Ovary (tissue), 9 donors: ENCODE measurements around the gene ALPK3. TPM values are rescaled to one million over a fixed set of nuclear protein-coding genes. Genes with fewer than 3 reads are reported as not detected.
"Not testable (repeated sequence)": the region's sequence is repeated elsewhere in the genome, so short reads cannot be mapped to it uniquely, and the experiment has no call there.

ENCODE experiments used
- DNase-seq, 5 donors: peaks; one replicate each; pipeline ENCODE4 v3.0.0-alpha.2; 2019 to 2020
- H3K27ac ChIP-seq, 2 donors: fragments of 200-600 bp; one replicate each; pipeline versions ENCODE4 v1.5.1 to v1.8.0; 2019 to 2022
- H3K27me3 ChIP-seq: fragments of 200-600 bp; one replicate; pipeline ENCODE4 v1.8.0; 2022
- H3K36me3 ChIP-seq: fragments of 200-600 bp; sonication (generic); one replicate; pipeline ENCODE4 v1.5.1; 2019
- H3K4me1 ChIP-seq: one replicate; pipeline ENCODE4 v1.8.1; 2013; ENCODE audit warnings: mild to moderate bottlenecking, moderate library complexity; ENCODE audit not compliant: insufficient read depth
- H3K4me3 ChIP-seq: fragments of 200-600 bp; sonication (generic); one replicate; pipeline ENCODE4 v1.5.1; 2017
- H3K9me3 ChIP-seq, 2 donors: fragments of 200-600 bp in 1 of 2; sonication (generic) in 1 of 2; one replicate each; pipeline versions ENCODE4 v1.5.1 to v1.8.1; 2013 to 2019; ENCODE audit warnings: mild to moderate bottlenecking in 1 of 2, moderate library complexity in 1 of 2
- EP300 ChIP-seq: sonication (generic); formaldehyde crosslinking; IDR thresholded peaks from one replicate; pipeline ENCODE4 v1.6.1; 2017; ENCODE audit warnings: antibody characterized with exemption
- POLR2A ChIP-seq: fragments of 450-650 bp; IDR thresholded peaks from one replicate; pipeline ENCODE4 v1.6.1; 2017; ENCODE audit warnings: antibody characterized with exemption, mild to moderate bottlenecking, moderate library complexity
- WGBS, 3 donors: extraction: QIAGEN DNeasy Blood & Tissue Kit in 1 of 3; methylation state at CpG; one replicate each; pipeline versions ENCODE4 v1.1.5 to v1.1.7; 2013 to 2017; 5-methylcytosine and 5-hydroxymethylcytosine counted together
- intact Hi-C, 4 donors: fragments of 100-400 bp; cut with DNase I; formaldehyde crosslinking; loops; one replicate each; pipeline versions ENCODE4 v1.11.0 to v1.15.1; 2022 to 2023
- polyA plus RNA-seq, 2 donors: library from polyadenylated mRNA; stranded (reverse); fragments of 200-250 nt in 1 of 2; fragments of 350-450 nt in 1 of 2; fragmentation: Illumina TruSeq in 1 of 2; extraction: RNeasy Lipid Tissue Mini Kit (QIAGEN cat#74804) in 1 of 2; gene quantifications; one replicate each; pipeline ENCODE4 v1.2.3, GENCODE V29; 2013 to 2014
- total RNA-seq, 7 donors: library from RNA; depleted of rRNA in 2 of 7; stranded (reverse); fragments of >200 nt in 2 of 7; fragmentation: NEBNext Ultra II Directional in 3 of 7; extraction: Animal tissue kit (Norgen Biotek cat#: 25700) in 3 of 7; gene quantifications; one replicate each; pipeline versions ENCODE4 v1.1.0 to v1.2.4, GENCODE V29; 2016 to 2023
- TF ChIP-seq, protein P1 (sequence below), 3 donors: fragments of 450-650 bp in 2 of 3; fragments of 200-600 bp in 1 of 3; IDR thresholded peaks; one replicate each; pipeline versions ENCODE4 v1.5.1 to v1.8.0; 2016 to 2022; ENCODE audit warnings: antibody characterized with exemption in 3 of 3, mild to moderate bottlenecking in 1 of 3
- donor health status: DM: no; HTN: no; CAD: no; lungs with moderate emphysema.
- donor health status: DM: no; HTN: no; CAD: no.
- donor health status: Bipolar disorder and iron deficiency.
- donor health status: DM: yes; HTN: yes; CAD: no.
- donor health status: DM: no; HTN: no; CAD: no.
- donor health status: DM: yes; HTN: yes; CAD: no.

The ALPK3 gene
- total and polyA plus RNA-seq, 9 donors, result 0.48 to 2.8 (median 1.0) TPM

DNA sequence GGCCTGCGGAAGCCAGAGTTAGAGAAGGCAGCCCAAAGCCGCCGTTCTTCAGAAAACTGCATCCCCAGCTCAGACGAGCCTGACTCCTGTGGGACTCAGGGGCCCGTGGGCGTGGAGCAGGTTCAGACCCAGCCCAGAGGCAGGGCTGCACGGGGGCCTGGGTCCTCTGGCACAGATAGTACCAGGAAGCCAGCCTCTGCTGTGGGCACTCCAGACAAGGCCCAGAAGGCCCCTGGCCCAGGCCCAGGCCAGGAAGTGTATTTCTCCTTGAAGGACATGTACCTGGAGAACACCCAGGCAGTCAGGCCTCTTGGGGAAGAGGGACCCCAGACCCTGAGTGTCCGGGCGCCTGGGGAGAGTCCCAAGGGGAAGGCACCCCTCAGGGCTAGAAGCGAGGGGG, 23.1 kb downstream of the ALPK3 start:
- intact Hi-C loops, result no loop called here
- DNase-seq, result peak in 1 of 5 donors; percentile 15
- H3K4me3 ChIP-seq, result no peak overlapping the region
- H3K27me3 ChIP-seq, result no peaks in the 10 kb centered on the region
- H3K9me3 ChIP-seq, result no peaks in the 10 kb centered on the region
- 85 to 91% (median 89%) methylated on average over 10 of the region's 10 CpGs for WGBS, 3 donors
- H3K36me3 ChIP-seq, result no peaks in the 10 kb centered on the region
- H3K27ac ChIP-seq, result no peak overlapping the region
- peaks cover 3% of the 10 kb centered on the region for H3K4me1 ChIP-seq
- TF ChIP-seq, protein P1, sequence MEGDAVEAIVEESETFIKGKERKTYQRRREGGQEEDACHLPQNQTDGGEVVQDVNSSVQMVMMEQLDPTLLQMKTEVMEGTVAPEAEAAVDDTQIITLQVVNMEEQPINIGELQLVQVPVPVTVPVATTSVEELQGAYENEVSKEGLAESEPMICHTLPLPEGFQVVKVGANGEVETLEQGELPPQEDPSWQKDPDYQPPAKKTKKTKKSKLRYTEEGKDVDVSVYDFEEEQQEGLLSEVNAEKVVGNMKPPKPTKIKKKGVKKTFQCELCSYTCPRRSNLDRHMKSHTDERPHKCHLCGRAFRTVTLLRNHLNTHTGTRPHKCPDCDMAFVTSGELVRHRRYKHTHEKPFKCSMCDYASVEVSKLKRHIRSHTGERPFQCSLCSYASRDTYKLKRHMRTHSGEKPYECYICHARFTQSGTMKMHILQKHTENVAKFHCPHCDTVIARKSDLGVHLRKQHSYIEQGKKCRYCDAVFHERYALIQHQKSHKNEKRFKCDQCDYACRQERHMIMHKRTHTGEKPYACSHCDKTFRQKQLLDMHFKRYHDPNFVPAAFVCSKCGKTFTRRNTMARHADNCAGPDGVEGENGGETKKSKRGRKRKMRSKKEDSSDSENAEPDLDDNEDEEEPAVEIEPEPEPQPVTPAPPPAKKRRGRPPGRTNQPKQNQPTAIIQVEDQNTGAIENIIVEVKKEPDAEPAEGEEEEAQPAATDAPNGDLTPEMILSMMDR (IDR thresholded peaks at IDR 0.05), result no peak
- TF ChIP-seq POLR2A (no peak), EP300 (no peak)

DNA sequence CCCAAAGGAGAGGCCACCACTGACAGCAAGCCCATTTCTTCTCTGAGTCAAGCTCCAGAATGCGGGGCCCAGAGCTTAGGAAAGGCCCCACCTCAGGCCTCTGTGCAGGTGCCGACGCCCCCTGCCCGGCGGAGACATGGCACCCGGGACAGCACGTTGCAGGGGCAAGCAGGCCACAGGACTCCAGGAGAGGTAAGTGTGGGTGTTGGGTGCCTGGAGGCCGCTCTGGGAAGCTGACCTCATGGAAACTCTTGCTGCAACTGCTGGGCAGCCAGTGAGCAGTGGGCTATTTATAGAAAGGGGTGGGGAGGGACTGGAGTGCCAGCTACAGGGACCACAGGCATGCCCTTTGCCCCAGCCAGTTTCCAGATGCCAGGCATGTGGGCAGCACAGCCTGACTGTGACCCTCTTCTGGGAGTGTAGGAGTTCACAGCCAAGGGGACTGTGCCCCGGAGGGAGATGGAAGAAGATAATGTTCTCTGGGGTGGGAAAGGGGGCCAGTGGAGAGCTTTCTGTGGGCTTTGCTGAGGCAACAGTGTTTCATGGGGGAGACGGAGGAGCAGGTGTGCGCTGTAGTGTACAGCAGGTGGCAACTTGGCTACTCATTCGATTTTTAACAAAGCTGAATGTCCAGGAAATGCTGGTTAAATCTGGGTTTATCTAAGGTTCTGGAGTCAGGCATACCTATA, 23.7 kb downstream of the ALPK3 start:
- Histone ChIP-seq H3K27me3 (no peaks in the 10 kb centered on the region), H3K36me3 (no peaks in the 10 kb centered on the region), H3K27ac (no peak overlapping the region), H3K9me3 (no peaks in the 10 kb centered on the region), H3K4me1 (peaks cover 3% of the 10 kb centered on the region), H3K4me3 (no peak overlapping the region)
- 84 to 87% (median 84%) methylated on average over 12 of the region's 12 CpGs for WGBS, 3 donors
- peak in 2 of 5 donors; percentile 20 to 38 for DNase-seq
- intact Hi-C loops, result no loop called here
- TF ChIP-seq, protein P1 (IDR thresholded peaks at IDR 0.05), result no peak
- TF ChIP-seq POLR2A (no peak), EP300 (peak; percentile 39)

DNA sequence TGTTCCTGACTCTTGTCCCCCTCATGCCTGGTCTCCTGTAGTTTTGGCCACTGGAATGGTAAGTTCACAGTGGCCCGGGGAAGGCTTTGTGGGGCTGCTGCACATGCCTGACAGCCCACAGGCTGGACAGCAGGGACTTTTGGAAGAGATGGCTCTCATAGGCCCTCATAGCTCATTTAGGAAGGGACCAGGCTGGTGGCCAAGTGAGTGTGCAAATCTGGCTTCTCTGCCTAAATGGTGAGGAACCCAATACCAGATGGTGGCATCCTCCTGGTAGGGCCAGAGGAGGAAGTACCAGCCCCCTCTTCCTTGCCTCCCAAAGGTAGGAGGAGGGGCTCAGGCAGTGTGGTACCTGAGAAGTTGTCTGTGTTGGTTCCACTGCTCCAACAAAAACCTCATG, 25.6 kb downstream of the ALPK3 start:
- H3K27me3 ChIP-seq, result no peaks in the 10 kb centered on the region
- no peaks in the 10 kb centered on the region for H3K36me3 ChIP-seq
- peaks cover 3% of the 10 kb centered on the region for H3K4me1 ChIP-seq
- no peak overlapping the region for H3K4me3 ChIP-seq
- no peaks in the 10 kb centered on the region for H3K9me3 ChIP-seq
- 82 to 93% (median 90%) methylated on average over 1 of the region's 1 CpG for WGBS, 3 donors
- TF ChIP-seq POLR2A, result no peak
- no peak overlapping the region for H3K27ac ChIP-seq
- intact Hi-C loops, result no loop called here
- no peak for DNase-seq

DNA sequence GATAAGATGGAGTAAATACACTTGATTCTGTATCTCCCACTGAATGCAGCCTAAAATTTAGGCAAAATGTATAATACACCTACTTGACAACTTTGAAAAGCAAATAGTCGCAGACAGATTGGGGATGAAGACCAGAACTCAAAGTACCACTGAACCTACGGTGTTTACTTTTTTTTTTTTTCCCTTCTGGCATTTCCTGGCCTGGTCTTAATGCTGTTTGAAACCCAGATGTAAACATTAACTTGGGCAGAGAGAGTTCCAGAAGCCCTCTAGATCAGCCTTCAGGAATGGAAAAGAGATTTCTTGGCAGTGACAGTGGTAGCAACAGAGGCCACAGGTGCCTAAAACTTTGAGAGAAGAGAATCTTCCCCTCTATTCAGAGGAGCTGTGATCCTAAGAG, 27.8 kb downstream of the ALPK3 start:
- no peak for DNase-seq
- H3K27ac ChIP-seq, result no peak overlapping the region
- H3K4me3 ChIP-seq, result no peak overlapping the region
- no peak for TF ChIP-seq EP300
- TF ChIP-seq, protein P1 (IDR thresholded peaks at IDR 0.05), result no peak
- no peak for TF ChIP-seq POLR2A
- no peaks in the 10 kb centered on the region for H3K36me3 ChIP-seq
- 81 to 87% (median 86%) methylated on average over 2 of the region's 2 CpGs for whole genome bisulfite sequencing, 3 donors
- H3K27me3 ChIP-seq, result no peaks in the 10 kb centered on the region
- no peaks in the 10 kb centered on the region for H3K9me3 ChIP-seq
- intact Hi-C loops, result no loop called here
- no peaks in the 10 kb centered on the region for H3K4me1 ChIP-seq

DNA sequence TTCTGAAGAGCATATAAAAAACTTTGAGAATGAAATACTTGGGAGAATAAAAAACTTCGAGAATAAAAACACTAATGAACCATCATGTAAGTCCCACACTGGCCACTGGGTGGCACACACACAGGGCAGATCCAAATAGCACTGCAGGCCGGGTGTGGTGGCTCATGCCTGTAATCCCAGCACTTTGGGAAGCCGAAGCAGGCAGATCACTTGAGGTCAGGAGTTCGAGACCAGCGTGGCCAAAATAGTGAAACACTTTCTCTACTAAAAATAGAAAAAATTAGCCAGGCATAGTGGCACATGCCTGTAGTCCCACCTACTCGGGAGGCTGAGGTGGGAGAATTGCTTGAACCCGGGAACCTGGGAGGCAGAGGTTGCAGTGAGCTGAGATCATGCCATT, 28.5 kb downstream of the ALPK3 start:
- H3K4me1 ChIP-seq, H3K9me3 ChIP-seq, H3K36me3 ChIP-seq, H3K27ac ChIP-seq, H3K4me3 ChIP-seq, intact Hi-C loops, H3K27me3 ChIP-seq: not testable (repeated sequence)
- TF ChIP-seq, protein P1 (IDR thresholded peaks at IDR 0.05), result peak in 2 of 3 donors; percentile 27 to 48
- DNase-seq, result peak in 3 of 5 donors; percentile 27 to 56 (median 47)
- 70 to 80% (median 79%) methylated on average over 7 of the region's 7 CpGs for WGBS, 3 donors
